SU-DHL-6 (cell line): ENCODE measurements around the gene RRBP1.

Source experiments
- EZH2phosphoT487 ChIP-seq: fragments of 200-600 bp; sonication (generic), shearing (Covaris generic); conservative IDR thresholded peaks from 2 replicates; pipeline ENCODE4 v1.6.1; 2018; ENCODE audit warnings: mild to moderate bottlenecking, antibody characterized with exemption, low read length, moderate library complexity, mixed read lengths
- TF ChIP-seq, protein P1 (sequence below): fragments of 200-600 bp; sonication (generic); IDR thresholded peaks from one replicate; pipeline ENCODE4 v1.5.1; 2017; ENCODE audit warnings: antibody characterized with exemption, mild to moderate bottlenecking, low read length, moderate library complexity; ENCODE audit not compliant: insufficient read depth, poor library complexity, severe bottlenecking

DNA sequence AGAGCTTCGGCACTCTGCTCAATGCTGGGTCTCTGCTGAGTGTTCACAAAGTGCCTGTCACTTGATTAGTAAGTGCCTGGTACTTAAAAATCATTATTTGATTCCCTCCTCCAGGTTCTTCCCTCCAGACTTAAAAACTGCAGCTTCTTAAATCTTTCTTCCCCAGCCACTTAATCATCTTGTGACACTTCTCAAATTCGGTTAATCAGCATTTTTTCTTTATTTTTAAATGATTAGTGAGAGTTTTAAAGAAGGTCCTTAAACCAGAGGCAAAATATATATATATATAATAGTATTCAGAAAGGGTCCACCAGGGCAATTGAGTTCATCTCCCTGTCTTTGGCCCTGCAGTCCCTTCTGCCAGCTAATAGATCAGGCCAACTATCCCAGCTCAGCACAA, 9.7 kb upstream of the RRBP1 start:
- TF ChIP-seq, protein P1, sequence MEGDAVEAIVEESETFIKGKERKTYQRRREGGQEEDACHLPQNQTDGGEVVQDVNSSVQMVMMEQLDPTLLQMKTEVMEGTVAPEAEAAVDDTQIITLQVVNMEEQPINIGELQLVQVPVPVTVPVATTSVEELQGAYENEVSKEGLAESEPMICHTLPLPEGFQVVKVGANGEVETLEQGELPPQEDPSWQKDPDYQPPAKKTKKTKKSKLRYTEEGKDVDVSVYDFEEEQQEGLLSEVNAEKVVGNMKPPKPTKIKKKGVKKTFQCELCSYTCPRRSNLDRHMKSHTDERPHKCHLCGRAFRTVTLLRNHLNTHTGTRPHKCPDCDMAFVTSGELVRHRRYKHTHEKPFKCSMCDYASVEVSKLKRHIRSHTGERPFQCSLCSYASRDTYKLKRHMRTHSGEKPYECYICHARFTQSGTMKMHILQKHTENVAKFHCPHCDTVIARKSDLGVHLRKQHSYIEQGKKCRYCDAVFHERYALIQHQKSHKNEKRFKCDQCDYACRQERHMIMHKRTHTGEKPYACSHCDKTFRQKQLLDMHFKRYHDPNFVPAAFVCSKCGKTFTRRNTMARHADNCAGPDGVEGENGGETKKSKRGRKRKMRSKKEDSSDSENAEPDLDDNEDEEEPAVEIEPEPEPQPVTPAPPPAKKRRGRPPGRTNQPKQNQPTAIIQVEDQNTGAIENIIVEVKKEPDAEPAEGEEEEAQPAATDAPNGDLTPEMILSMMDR, result no peak
- TF ChIP-seq EZH2phosphoT487, result no peak
